ENCODE data around the gene CPAMD8.

GRCh38 chr19:16897856-16898161, 128.8 kb downstream of the CPAMD8 start:
- TF ChIP-seq GATA2 (IDR thresholded peaks at IDR 0.05; ENCODE audit: low read depth, low read length) = no peak
- no peak for TF ChIP-seq GATA3 (IDR thresholded peaks at IDR 0.05; ENCODE audit: low read depth, low read length)
